Chondrocyte (in vitro differentiated cells): Measurements from ENCODE around the gene NHLRC4. TPM values are rescaled to one million over a fixed set of nuclear protein-coding genes. Genes with fewer than 3 reads are reported as not detected.

Source experiments
- DNase-seq: peaks from one replicate; pipeline ENCODE4 v3.0.0; 2021; ENCODE audit warnings: mixed read lengths, low spot score
- H3K27ac Mint-ChIP-seq: one replicate; pipeline ENCODE4 v1.8.0; 2021; ENCODE audit warnings: mild to moderate bottlenecking, moderate library complexity, mixed read lengths; ENCODE audit not compliant: unreplicated experiment
- H3K27me3 Mint-ChIP-seq: 2 replicates; pipeline ENCODE4 v1.8.0; 2021; ENCODE audit warnings: low read depth, mixed read lengths
- H3K36me3 Mint-ChIP-seq: 2 replicates; pipeline ENCODE4 v1.8.0; 2021; ENCODE audit warnings: low read depth, mixed read lengths
- H3K4me1 Mint-ChIP-seq: 2 replicates; pipeline ENCODE4 v1.8.0; 2021; ENCODE audit warnings: low read depth, mild to moderate bottlenecking, mixed read lengths
- H3K4me3 Mint-ChIP-seq: one replicate; pipeline ENCODE4 v1.8.0; 2021; ENCODE audit warnings: mild to moderate bottlenecking, moderate library complexity, mixed read lengths; ENCODE audit not compliant: unreplicated experiment
- H3K9me3 Mint-ChIP-seq: 2 replicates; pipeline ENCODE4 v1.8.0; 2021; ENCODE audit warnings: low read depth, mixed read lengths
- total RNA-seq: library from RNA; stranded (reverse); gene quantifications from 3 replicates; pipeline ENCODE4 v1.2.1, GENCODE V29; 2021
- TF ChIP-seq, protein P1 (sequence below): fragments of 200-600 bp; sonication (generic); IDR thresholded peaks from 2 replicates; pipeline ENCODE4 v1.5.0; 2021; ENCODE audit warnings: antibody characterized with exemption, mild to moderate bottlenecking, moderate library complexity

Gene NHLRC4
- total RNA-seq, 1 donor from 2014 or later = not detected

DNA sequence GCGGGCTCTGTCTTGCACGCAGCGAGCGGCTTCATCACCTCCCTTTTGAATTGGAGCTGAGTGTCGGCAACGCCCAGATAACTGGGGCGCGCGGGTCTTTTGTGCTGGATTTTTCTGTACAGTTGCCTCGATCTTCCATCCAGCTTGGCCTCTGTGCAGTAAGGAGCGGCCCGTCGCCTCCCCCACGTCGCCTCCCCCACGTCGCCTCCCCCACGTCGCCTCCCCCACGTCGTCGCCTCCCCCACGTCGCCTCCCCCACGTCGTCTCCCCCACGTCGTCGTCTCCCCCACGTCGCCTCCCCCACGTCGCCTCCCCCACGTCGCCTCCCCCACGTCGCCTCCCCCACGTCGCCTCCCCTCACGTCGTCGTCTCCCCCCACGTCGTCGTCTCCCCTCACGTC, 22.3 kb upstream of the NHLRC4 start:
- no peak overlapping the region for H3K4me3 Mint-ChIP-seq
- no peaks in the 10 kb centered on the region for H3K36me3 Mint-ChIP-seq
- H3K9me3 Mint-ChIP-seq = no peaks in the 10 kb centered on the region
- H3K27me3 Mint-ChIP-seq = no peaks in the 10 kb centered on the region
- no peak for DNase-seq
- H3K4me1 Mint-ChIP-seq = peaks cover 5% of the 10 kb centered on the region
- TF ChIP-seq, protein P1, sequence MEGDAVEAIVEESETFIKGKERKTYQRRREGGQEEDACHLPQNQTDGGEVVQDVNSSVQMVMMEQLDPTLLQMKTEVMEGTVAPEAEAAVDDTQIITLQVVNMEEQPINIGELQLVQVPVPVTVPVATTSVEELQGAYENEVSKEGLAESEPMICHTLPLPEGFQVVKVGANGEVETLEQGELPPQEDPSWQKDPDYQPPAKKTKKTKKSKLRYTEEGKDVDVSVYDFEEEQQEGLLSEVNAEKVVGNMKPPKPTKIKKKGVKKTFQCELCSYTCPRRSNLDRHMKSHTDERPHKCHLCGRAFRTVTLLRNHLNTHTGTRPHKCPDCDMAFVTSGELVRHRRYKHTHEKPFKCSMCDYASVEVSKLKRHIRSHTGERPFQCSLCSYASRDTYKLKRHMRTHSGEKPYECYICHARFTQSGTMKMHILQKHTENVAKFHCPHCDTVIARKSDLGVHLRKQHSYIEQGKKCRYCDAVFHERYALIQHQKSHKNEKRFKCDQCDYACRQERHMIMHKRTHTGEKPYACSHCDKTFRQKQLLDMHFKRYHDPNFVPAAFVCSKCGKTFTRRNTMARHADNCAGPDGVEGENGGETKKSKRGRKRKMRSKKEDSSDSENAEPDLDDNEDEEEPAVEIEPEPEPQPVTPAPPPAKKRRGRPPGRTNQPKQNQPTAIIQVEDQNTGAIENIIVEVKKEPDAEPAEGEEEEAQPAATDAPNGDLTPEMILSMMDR = no peak
- no peak overlapping the region for H3K27ac Mint-ChIP-seq

DNA sequence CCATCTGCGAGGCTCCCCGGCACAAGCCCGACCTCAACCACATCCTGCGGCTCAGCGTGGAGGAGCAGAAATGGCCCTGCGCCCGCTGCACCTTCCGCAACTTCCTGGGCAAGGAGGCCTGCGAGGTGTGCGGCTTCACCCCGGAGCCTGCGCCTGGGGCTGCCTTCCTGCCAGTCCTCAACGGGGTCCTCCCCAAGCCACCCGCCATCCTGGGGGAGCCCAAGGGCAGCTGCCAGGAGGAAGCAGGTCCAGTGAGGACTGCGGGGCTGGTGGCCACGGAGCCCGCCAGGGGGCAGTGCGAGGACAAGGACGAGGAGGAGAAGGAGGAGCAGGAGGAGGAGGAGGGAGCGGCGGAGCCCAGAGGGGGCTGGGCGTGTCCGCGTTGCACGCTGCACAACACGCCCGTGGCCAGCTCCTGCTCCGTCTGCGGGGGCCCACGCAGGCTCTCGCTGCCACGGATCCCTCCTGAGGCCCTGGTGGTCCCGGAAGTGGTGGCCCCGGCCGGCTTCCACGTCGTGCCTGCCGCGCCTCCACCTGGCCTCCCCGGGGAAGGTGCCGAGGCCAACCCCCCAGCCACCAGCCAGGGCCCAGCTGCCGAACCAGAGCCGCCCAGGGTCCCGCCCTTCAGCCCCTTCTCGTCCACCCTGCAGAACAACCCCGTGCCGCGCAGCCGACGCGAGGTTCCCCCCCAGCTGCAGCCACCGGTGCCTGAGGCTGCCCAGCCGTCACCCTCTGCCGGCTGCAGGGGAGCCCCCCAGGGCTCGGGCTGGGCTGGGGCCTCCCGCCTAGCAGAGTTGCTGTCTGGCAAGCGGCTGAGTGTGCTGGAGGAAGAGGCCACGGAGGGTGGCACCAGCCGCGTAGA, 19.7 kb upstream of the NHLRC4 start:
- H3K27me3 Mint-ChIP-seq = no peaks in the 10 kb centered on the region

DNA sequence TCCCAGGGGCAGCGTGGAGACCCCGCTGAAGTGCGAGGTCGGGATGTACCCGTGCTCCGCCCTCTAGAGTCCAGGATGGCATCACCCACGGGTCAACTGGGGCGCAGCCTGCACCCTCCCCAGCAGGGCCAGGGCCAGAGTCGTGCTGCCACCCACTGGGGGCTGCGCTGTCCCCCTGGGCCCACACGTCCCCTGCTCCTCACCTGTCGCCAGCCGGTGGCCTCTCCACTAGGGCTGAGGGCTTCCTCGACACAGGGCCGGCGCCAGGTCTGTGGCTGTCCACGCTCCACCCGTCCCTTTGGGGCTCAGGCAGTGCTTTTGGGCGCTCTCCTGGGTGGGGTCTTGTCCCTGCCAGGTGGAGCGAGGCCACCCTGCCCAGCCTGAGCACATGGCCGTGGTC, 18.2 kb upstream of the NHLRC4 start:
- DNase-seq = no peak
- H3K27ac Mint-ChIP-seq = no peak overlapping the region
- no peaks in the 10 kb centered on the region for H3K27me3 Mint-ChIP-seq
- H3K4me3 Mint-ChIP-seq = no peak overlapping the region
- no peaks in the 10 kb centered on the region for H3K4me1 Mint-ChIP-seq
- TF ChIP-seq, protein P1 = no peak
- no peaks in the 10 kb centered on the region for H3K9me3 Mint-ChIP-seq
- no peaks in the 10 kb centered on the region for H3K36me3 Mint-ChIP-seq

More for the DNA sequence above, 19.7 kb upstream of the NHLRC4 start:
- no peak overlapping the region for H3K4me3 Mint-ChIP-seq
- TF ChIP-seq, protein P1 = peak; percentile 72
- H3K27ac Mint-ChIP-seq = no peak overlapping the region
- no peaks in the 10 kb centered on the region for H3K4me1 Mint-ChIP-seq
- no peak for DNase-seq
- no peaks in the 10 kb centered on the region for H3K9me3 Mint-ChIP-seq
- no peaks in the 10 kb centered on the region for H3K36me3 Mint-ChIP-seq

DNA sequence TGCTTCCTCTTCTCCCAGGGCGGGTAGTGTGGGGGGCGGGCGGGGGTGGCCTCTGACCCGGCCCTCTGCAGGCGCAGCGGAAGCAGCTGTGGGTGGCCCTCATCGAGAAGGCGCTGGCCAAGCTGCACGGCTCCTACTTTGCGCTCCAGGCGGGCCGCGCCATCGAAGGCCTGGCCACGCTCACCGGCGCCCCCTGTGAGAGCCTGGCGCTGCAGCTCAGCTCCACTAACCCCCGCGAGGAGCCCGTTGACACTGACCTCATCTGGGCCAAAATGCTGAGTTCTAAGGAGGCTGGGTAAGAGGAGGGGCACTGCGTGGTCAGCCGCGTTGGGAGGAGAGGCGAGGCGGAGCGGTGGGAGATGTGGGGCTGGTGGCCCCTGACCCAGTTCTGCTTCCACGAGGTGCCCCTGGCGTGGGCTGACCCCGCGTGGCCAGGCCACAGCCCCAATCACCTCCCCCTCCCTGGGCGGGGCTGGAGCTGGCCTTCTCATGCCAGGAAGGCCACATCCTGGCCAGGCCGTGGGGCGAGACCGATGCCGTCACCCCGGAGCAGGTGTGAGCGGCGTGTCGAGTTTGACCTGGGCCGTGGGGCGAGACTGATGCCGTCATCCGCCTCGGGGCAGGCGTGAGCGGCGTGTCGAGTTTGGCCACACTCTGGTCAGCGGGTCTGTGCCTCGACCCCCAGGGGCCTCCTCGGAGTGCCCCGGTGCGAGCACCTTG, 17.1 kb upstream of the NHLRC4 start:
- Mint-ChIP-seq H3K36me3 (peaks cover 1% of the 10 kb centered on the region), H3K4me1 (peaks cover 3% of the 10 kb centered on the region), H3K27me3 (no peaks in the 10 kb centered on the region), H3K27ac (no peak overlapping the region), H3K4me3 (no peak overlapping the region), H3K9me3 (no peaks in the 10 kb centered on the region)
- DNase-seq = no peak
- TF ChIP-seq, protein P1 = peak; percentile 44

DNA sequence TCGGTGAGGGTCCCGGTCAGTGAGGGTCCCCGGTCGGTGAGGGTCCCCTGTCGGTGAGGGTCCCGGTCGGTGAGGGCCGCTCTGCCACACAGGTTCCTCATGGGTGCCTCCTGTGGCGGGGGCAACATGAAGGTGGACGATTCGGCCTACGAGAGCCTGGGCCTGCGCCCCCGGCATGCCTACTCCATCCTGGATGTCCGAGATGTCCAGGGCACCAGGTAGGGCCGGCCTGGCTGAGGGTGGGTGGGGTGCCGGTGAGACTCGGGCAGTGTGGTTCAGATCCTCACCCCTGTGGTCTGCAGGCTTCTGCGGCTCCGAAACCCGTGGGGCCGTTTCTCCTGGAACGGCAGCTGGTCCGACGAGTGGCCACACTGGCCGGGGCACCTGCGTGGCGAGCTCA, 15.6 kb upstream of the NHLRC4 start:
- H3K27ac Mint-ChIP-seq = no peak overlapping the region
- peaks cover 1% of the 10 kb centered on the region for H3K36me3 Mint-ChIP-seq
- TF ChIP-seq, protein P1 = no peak
- H3K4me1 Mint-ChIP-seq = peaks cover 3% of the 10 kb centered on the region
- H3K27me3 Mint-ChIP-seq = no peaks in the 10 kb centered on the region
- no peak for DNase-seq
- no peaks in the 10 kb centered on the region for H3K9me3 Mint-ChIP-seq
- no peak overlapping the region for H3K4me3 Mint-ChIP-seq
